ENCODE results near the gene MAP3K20. TPM values are rescaled to one million over a fixed set of nuclear protein-coding genes. Genes with fewer than 3 reads are reported as not detected.

Gene MAP3K20
- total and polyA plus RNA-seq, 2 of the 8 experiments (the other 6 are each of a cell fraction or from before 2014, with no cell fraction given): 3.1 to 11.1 TPM

DNA sequence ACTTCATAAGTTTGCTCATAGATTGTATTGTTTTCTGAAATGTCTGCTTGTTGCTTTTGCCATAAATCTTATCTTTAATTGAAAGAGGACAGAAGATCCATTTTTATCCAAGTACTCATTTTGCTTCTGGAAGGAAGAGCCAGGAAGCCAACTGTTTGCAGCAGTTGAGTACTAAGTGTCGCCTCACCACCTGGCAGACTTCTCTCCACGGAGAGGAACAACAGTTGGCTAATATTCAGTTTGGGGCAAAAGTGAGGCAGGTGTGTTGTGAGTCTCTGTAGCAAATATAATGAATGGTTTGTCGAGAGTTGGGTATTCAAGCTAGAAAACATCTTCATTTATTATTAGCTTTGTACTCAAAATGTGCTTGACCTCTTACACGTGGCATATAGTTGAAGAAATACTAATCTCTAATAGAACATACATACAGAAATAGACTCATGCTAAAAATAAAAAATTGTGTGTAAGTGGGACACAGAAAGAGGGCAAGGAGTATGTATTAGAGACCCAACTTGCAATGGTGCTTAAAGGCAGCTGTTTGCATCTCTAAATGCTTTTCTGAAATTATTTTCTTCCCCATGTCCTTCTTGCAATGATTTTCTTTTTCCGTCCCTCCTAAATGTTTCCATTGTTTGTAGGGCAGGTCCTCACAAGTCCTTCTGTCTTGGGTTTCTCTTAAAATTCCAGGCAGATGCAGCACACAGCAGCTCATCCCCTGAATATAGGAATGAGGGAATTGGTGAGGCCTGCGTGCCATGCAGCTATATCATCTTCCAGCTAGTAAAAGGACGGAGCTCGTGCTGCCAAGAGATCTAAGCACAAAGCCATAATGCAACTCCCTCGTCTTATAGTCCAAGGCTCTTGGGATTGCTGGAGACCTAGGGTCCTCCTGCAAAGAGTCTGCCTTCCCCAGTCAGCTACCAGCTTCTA is 44.8 kb upstream of the MAP3K20 start:
- CTCF ChIA-PET (ENCODE audit: partially characterized antibody): interaction anchor here (0.6 to 11.7 kb wide), 10 partner anchors 9 to 368 kb away, joined by 3 to 227 read pairs (median 4); no protein-coding TSS in a partner anchor
- no peak overlapping the region for H2BK5ac ChIP-seq (ENCODE audit: low read depth, low read length)
- no peak overlapping the region for H4K8ac ChIP-seq (ENCODE audit: extremely low read depth, insufficient read depth, low read length)
- H4K91ac ChIP-seq (replicated peaks; ENCODE audit: insufficient read length, low read length): no peak overlapping the region
- no peak overlapping the region for H2AK5ac ChIP-seq (ENCODE audit: low read depth, low read length)
- H2BK12ac ChIP-seq (ENCODE audit: low read depth, low read length): no peak overlapping the region
- H4K5ac ChIP-seq (ENCODE audit: insufficient read length, low read depth, low read length): no peak overlapping the region
- H3K36me3 ChIP-seq (ENCODE audit: control insufficient read depth in 2 of 4, insufficient read depth in 4 of 4, low read length in 3 of 4): no peaks in the 10 kb centered on the region
- 88% methylated on average over 9 of the region's 9 CpGs; no CpG with 5 or more reads in 1 of the 2 experiments for WGBS, 2 experiments (ENCODE audit: extremely low coverage in 1 of 2, insufficient coverage in 1 of 2, insufficient read length in 1 of 2, insufficient replicate concordance in 2 of 2, low coverage in 1 of 2, low lambda C conversion rate in 2 of 2, missing lambda C conversion rate in 1 of 2)
- no peak overlapping the region for H3K27ac ChIP-seq (ENCODE audit: low read depth, low read length)
- no peak overlapping the region for H3K14ac ChIP-seq (ENCODE audit: insufficient read length)
- H3K23me2 ChIP-seq (ENCODE audit: low read depth, low read length): no peaks in the 10 kb centered on the region
- H3K23ac ChIP-seq (ENCODE audit: insufficient read length): no peak overlapping the region
- no peak overlapping the region for H2AFZ ChIP-seq (ENCODE audit: low read length)
- H3K9ac ChIP-seq (replicated peaks in 1 of 4; ENCODE audit: extremely low read depth in 1 of 4, low read depth in 3 of 4, low read length in 3 of 4): no peak overlapping the region
- no peak overlapping the region for H2BK15ac ChIP-seq (ENCODE audit: low read length)
- H3K4me3 ChIP-seq (ENCODE audit: extremely low read depth in 1 of 4, insufficient read depth in 2 of 4, low read depth in 3 of 4, low read length in 4 of 4): no peak overlapping the region
- H4K20me1 ChIP-seq (replicated peaks in 1 of 2; ENCODE audit: control insufficient read depth in 1 of 2, insufficient read depth in 2 of 2, low read length in 2 of 2): no peaks in the 10 kb centered on the region
- FAIRE-seq (no peak), DNase-seq (ENCODE audit: low read depth in 1 of 2, low spot score in 2 of 2) (no peak)
- POLR2A ChIA-PET (ENCODE audit: partially characterized antibody): no interaction called here
- H3K27me3 ChIP-seq (replicated peaks in 1 of 4; ENCODE audit: control insufficient read depth in 3 of 4, extremely low read depth in 1 of 4, insufficient read depth in 3 of 4, low read length in 3 of 4): no peaks in the 10 kb centered on the region
- no peak overlapping the region for H3K18ac ChIP-seq (ENCODE audit: extremely low read depth, low read length)
- H3K4ac ChIP-seq (replicated peaks; ENCODE audit: insufficient read length, low read depth, low read length): no peak overlapping the region
- no peaks in the 10 kb centered on the region for H3K79me1 ChIP-seq (ENCODE audit: low read depth, low read length)
- no peak overlapping the region for H2BK20ac ChIP-seq (ENCODE audit: low read length)
- no peak overlapping the region for H3K4me2 ChIP-seq (ENCODE audit: insufficient read depth in 1 of 2, low read depth in 2 of 2, low read length in 2 of 2)
- H3K79me2 ChIP-seq (ENCODE audit: control insufficient read depth in 1 of 2, insufficient read depth in 2 of 2, low read length in 2 of 2): no peaks in the 10 kb centered on the region
- peaks cover 0 to 3% (median 0%) of the 10 kb centered on the region in 4 experiments; a peak in 1 of 7 replicates for H3K4me1 ChIP-seq (replicated peaks in 1 of 4; ENCODE audit: control insufficient read depth in 3 of 4, insufficient read depth in 4 of 4, low read length in 3 of 4)
- H3K56ac ChIP-seq (replicated peaks; ENCODE audit: insufficient read length, low read depth, low read length): no peak overlapping the region
- H2BK120ac ChIP-seq (replicated peaks; ENCODE audit: low read depth, low read length): no peak overlapping the region
- H3K9me3 ChIP-seq (ENCODE audit: insufficient read depth in 2 of 2, low read depth in 1 of 2, low read length in 1 of 2): no peaks in the 10 kb centered on the region
- TF ChIP-seq CBX5 (IDR thresholded peaks at IDR 0.05; ENCODE audit: low read depth, low read length): no peak
- TF ChIP-seq TBP (IDR thresholded peaks at IDR 0.05; ENCODE audit: low read depth, low read length): no peak
- TF ChIP-seq CREB1 (IDR thresholded peaks at IDR 0.05): no peak
- TF ChIP-seq CHD1 (IDR thresholded peaks at IDR 0.05; ENCODE audit: low read depth, low read length): no peak
- no peak for TF ChIP-seq SRF (IDR thresholded peaks at IDR 0.05; ENCODE audit: low read depth, low read length)
- no peak for TF ChIP-seq RBBP5 (IDR thresholded peaks at IDR 0.05; ENCODE audit: borderline replicate concordance, low read depth, low read length)
- TF ChIP-seq RAD21 (IDR thresholded peaks at IDR 0.05 in 1 of 2, conservative IDR thresholded peaks at IDR 0.05 in 1 of 2; ENCODE audit: low read depth in 2 of 2, low read length in 2 of 2): no peak
- TF ChIP-seq RFX5 (IDR thresholded peaks at IDR 0.05; ENCODE audit: borderline replicate concordance, low read depth, low read length): no peak
- TF ChIP-seq JUND (IDR thresholded peaks at IDR 0.05; ENCODE audit: low read length): no peak
- TF ChIP-seq TAF7 (optimal IDR thresholded peaks at IDR 0.05; ENCODE audit: borderline replicate concordance, low read depth, low read length): no peak
- TF ChIP-seq ZNF274 (IDR thresholded peaks at IDR 0.05; ENCODE audit: borderline replicate concordance, extremely low read depth, low read length): no peak
- no peak for TF ChIP-seq SP4 (IDR thresholded peaks at IDR 0.05; ENCODE audit: low read length)
- no peak for TF ChIP-seq NANOG (IDR thresholded peaks at IDR 0.05; ENCODE audit: insufficient read depth, low read depth, low read length, poor library complexity, severe bottlenecking)

Measured in H1 (cell line).